ENCODE results near the gene PDE4C. TPM values are rescaled to one million over a fixed set of nuclear protein-coding genes. Genes with fewer than 3 reads are reported as not detected.

PDE4C gene
- total RNA-seq = 1 to 10 TPM; 2.5 to 7.7 (median 6.2) TPM
- long read RNA-seq, donor 1, partial matches to known transcripts = 3 of 7 reads
- long read RNA-seq, donor 1, other reads (novel, unspliced or antisense) = 4 of 7 reads
- long read RNA-seq, donor 2, partial matches to known transcripts = 0 of 1 reads
- long read RNA-seq, donor 2, other reads (novel, unspliced or antisense) = 1 of 1 reads

DNA sequence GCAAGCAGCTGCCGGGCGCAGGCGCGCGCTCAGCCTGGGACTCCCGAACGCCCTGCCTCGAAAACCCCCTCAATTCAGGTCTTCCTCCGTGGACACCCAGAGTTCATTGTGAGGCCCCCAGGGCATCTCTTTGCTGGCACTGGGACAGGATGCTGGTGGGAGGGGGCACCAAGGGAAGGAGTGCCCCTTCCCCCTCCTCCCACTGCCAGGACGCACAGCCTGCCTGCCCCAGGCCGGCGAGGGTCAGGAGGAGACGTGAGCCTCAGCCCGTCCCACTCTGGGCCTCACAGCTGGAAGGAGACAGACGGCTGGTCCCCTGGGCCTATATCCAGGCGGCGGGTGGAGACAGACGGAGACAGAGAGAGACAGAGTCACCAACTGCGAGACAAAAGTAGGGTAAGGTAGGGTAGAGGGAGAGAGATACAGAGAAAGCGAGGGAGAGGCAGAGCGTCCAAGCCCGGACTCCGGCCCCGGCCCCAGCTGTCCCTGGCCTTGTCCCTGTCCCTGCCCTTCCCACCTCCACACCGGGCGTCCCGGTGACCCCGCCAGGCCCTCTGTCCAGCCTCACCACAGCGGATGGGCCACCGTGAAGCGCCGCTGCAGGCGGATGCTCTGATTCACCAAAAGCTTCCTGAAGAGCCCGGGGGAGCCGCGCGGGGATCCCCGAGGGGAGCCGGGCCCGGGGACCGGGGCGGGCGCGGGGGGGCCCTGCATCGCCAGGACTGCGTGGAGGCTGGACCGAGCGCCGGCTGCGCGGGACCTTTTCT is at the start of gene PDE4C:
Gene PDE4C, minus strand, starts transcription at position 737 of the 767 bp plus-strand sequence. Its CDS starts 23 bp downstream, at position 714.
- TF ChIP-seq, protein P1, sequence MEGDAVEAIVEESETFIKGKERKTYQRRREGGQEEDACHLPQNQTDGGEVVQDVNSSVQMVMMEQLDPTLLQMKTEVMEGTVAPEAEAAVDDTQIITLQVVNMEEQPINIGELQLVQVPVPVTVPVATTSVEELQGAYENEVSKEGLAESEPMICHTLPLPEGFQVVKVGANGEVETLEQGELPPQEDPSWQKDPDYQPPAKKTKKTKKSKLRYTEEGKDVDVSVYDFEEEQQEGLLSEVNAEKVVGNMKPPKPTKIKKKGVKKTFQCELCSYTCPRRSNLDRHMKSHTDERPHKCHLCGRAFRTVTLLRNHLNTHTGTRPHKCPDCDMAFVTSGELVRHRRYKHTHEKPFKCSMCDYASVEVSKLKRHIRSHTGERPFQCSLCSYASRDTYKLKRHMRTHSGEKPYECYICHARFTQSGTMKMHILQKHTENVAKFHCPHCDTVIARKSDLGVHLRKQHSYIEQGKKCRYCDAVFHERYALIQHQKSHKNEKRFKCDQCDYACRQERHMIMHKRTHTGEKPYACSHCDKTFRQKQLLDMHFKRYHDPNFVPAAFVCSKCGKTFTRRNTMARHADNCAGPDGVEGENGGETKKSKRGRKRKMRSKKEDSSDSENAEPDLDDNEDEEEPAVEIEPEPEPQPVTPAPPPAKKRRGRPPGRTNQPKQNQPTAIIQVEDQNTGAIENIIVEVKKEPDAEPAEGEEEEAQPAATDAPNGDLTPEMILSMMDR (IDR thresholded peaks at IDR 0.05) = no peak
- intact Hi-C loops (cut with DNase I, micrococcal nuclease) = no loop called here
- DNase-seq = no peak
- Histone ChIP-seq H3K4me1 (ENCODE audit: low read depth) (peaks cover 15% of the 10 kb centered on the region), H3K36me3 (ENCODE audit: low read depth) (peaks cover 3% of the 10 kb centered on the region), H3K9me3 (no peaks in the 10 kb centered on the region), H3K4me3 (no peak within 1 kb of the TSS)
- no peak for ATAC-seq

DNA sequence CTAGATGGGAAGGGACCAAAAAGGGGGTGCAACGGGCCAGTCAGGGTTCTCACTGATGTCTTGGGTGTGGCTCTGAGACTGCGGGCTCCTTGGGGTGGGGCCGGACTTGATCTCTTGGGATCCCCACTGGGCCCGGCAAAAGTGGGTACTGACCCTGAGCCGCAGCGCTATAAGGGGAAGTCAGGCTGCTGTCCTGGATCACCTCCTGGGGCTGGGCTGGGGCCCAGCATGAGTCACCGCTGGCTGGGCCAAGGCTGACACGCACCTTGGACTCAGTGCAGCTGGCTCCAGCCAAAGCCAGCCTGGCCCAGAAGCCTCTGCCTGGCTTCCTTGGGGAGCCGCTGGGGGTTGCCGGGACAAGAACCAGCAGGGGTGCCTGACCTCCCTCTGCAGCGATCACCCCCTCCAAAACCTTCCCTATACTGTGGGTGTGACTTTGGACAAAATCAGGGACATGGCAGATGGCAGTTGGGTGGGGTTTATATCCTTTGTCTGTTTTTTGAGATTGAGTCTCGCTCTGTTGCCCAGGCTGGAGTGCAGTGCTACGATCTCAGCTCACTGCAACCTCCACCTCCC is 48.6 kb upstream of the PDE4C start:
- no peak overlapping the region for H3K4me3 ChIP-seq
- ATAC-seq (peak; percentile 81), DNase-seq (peak; percentile 87 to 94 (median 93))
- H3K36me3 ChIP-seq (ENCODE audit: low read depth) = no peaks in the 10 kb centered on the region
- no peaks in the 10 kb centered on the region for H3K9me3 ChIP-seq
- TF ChIP-seq, protein P1 (IDR thresholded peaks at IDR 0.05) = no peak
- peaks cover 55% of the 10 kb centered on the region for H3K4me1 ChIP-seq (ENCODE audit: low read depth)
- intact Hi-C loops (cut with DNase I, micrococcal nuclease) = loop anchor here in 1 of 2 donors (5.0 kb wide), 1 partner anchor 47 kb away; the partner anchor contains the start of gene LSM4

DNA sequence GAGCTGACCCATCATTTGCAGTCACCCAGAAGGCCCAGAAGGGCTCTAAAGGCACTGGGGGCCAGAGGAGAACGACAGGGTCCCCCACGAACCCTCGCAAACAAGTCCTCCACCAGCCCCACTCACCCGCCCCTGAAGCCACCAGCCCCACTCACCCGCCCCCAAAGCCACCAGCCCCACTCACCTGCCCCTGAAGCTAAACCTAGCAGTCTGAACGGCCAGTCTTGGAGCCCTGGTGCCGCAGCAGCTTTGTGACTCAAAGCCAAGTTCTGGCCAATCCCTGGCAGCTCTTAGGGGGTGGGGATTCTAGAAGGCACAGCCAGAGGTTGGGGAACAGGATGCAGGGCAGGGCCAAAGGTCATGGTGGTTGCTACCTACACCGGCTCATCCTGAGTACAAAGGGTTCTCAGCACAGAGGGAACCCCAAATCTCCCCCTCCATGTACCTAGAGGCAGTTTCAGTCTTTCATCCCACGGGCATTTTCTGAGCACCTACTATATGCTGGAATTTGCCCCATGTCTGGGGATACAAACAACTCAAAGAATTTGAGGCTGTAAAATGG is 48.1 kb upstream of the PDE4C start, which contains the start of gene IQCN:
Gene IQCN, minus strand, starts transcription at position 234 of the 562 bp plus-strand sequence. CDS start 4,974 bp downstream, outside the sequence.
- H3K4me1 ChIP-seq (ENCODE audit: low read depth) = peaks cover 51% of the 10 kb centered on the region
- ATAC-seq = peak; percentile 50
- intact Hi-C loops (cut with DNase I, micrococcal nuclease) = no loop called here
- TF ChIP-seq, protein P1 (IDR thresholded peaks at IDR 0.05) = no peak
- H3K9me3 ChIP-seq = no peaks in the 10 kb centered on the region
- DNase-seq = peak; percentile 61 to 73 (median 62)
- H3K36me3 ChIP-seq (ENCODE audit: low read depth) = no peaks in the 10 kb centered on the region
- no peak within 1 kb of the TSS for H3K4me3 ChIP-seq

DNA sequence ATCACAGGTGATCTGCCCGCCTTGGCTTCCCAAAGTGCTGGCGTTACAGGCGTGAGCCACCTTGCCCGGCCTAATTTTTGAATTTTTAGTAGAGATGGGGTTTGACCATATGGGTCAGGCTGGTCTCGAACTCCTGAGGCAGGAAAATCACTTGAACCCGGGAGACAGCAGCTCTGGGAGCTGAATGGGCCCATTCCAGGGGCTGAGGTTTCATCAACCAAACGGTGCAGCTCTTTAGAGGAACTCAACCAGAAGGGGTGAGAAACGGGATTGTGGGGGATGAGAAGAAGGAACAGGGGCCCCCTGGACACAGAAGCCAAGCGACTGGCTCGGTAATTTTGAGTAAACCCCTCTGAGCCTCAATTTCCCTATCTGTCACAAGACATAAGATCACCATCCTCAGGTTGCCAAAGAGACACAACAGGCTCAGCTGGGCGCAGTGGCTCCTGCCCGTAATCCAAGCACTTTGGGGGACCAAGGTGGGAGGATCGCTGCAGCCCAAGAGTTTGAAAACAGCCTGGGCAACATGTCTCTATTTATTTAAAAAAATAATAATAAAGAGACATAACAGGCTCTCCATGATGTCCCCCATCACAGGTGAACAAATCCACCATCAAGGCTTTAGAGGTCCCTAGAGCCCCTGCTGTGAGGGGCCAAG is 47.5 kb upstream of the PDE4C start:
- intact Hi-C loops (cut with DNase I, micrococcal nuclease) = no loop called here
- Histone ChIP-seq H3K4me1 (ENCODE audit: low read depth) (peaks cover 45% of the 10 kb centered on the region), H3K36me3 (ENCODE audit: low read depth) (no peaks in the 10 kb centered on the region), H3K4me3 (no peak overlapping the region), H3K9me3 (no peaks in the 10 kb centered on the region)
- TF ChIP-seq, protein P1 (IDR thresholded peaks at IDR 0.05) = no peak
- ATAC-seq = no peak
- DNase-seq = no peak

DNA sequence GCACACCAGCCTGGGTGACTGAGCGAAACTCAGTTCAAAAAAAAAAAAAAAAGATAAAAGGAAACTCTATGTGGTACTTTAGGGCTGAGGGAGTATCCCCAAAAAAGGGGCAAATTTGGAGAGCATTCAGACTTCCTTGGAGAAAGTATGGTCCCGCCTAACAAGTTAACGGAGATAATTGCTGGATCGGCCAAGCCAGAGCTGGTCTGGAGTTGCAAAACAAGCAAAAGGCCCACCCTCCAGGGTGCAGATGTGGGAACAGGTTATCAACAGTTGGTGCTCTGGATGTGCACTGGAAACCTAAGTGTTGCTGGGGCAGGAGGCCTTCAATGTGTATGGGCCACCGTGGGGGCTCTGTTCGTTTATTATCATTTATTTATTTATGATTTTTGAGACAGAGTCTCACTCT is 45.2 kb upstream of the PDE4C start:
- H3K36me3 ChIP-seq (ENCODE audit: low read depth) = no peaks in the 10 kb centered on the region
- no peak overlapping the region for H3K4me3 ChIP-seq
- peaks cover 23% of the 10 kb centered on the region for H3K4me1 ChIP-seq (ENCODE audit: low read depth)
- DNase-seq = no peak
- H3K9me3 ChIP-seq = no peaks in the 10 kb centered on the region
- intact Hi-C loops (cut with DNase I, micrococcal nuclease) = no loop called here
- TF ChIP-seq, protein P1 (IDR thresholded peaks at IDR 0.05) = no peak
- ATAC-seq = no peak
